WTC11 (cell line): ENCODE results near the gene RBSN.

Experiments used
- CTCF ChIP-seq: fragments of 200-600 bp; IDR thresholded peaks from 2 replicates; pipeline ENCODE4 v1.8.0; 2022; ENCODE audit warnings: antibody characterized with exemption
- ELF4 ChIP-seq: sonication (generic); formaldehyde crosslinking; IDR thresholded peaks from 2 replicates; pipeline ENCODE4 v1.8.1; 2022; ENCODE audit warnings: low read depth, mild to moderate bottlenecking, moderate library complexity, missing genetic modification reagents
- ETV6 ChIP-seq: sonication (generic); formaldehyde crosslinking; IDR thresholded peaks from 2 replicates; pipeline ENCODE4 v1.8.1; 2022; ENCODE audit warnings: mild to moderate bottlenecking, missing genetic modification reagents
- SMAD3 ChIP-seq: sonication (generic); formaldehyde crosslinking; IDR thresholded peaks from 2 replicates; pipeline ENCODE4 v1.8.0; 2022; ENCODE audit warnings: missing genetic modification reagents, mild to moderate bottlenecking, borderline replicate concordance
- ZBTB43 ChIP-seq: sonication (generic); formaldehyde crosslinking; IDR thresholded peaks from 2 replicates; pipeline ENCODE4 v1.8.1; 2023; ENCODE audit warnings: mild to moderate bottlenecking, missing genetic modification reagents
- ZNF317 ChIP-seq: sonication (generic); formaldehyde crosslinking; IDR thresholded peaks from 2 replicates; pipeline ENCODE4 v1.8.1; 2023; ENCODE audit warnings: low read depth, mild to moderate bottlenecking, moderate library complexity, missing genetic modification reagents, borderline replicate concordance

GRCh38 chr3:15086699-15087098 lies 12.2 kb downstream of the RBSN start:
- TF ChIP-seq ZBTB43 (CRISPR knock-in tag) (no peak), CTCF (no peak), ZNF317 (CRISPR knock-in tag) (no peak), ELF4 (no peak), ETV6 (CRISPR knock-in tag) (no peak), SMAD3 (CRISPR knock-in tag) (no peak)
